ENCODE data around the gene ADM2. TPM values are rescaled to one million over a fixed set of nuclear protein-coding genes. Genes with fewer than 3 reads are reported as not detected.
A peak's percentile ranks its signal among the peaks of the same experiment; 100 is the strongest.

Gene ADM2
- total and polyA plus RNA-seq, 2 of the 13 experiments (the other 11 are each of a cell fraction or from before 2014, with no cell fraction given) = 1.2 to 3.0 TPM

- TF ChIP-seq PRDM15 (CRISPR knock-in tag; IDR thresholded peaks at IDR 0.05) = no peak
- TF ChIP-seq BHLHE40 (IDR thresholded peaks at IDR 0.05; ENCODE audit: low read length) = no peak
- TF ChIP-seq JARID2 (CRISPR knock-in tag; IDR thresholded peaks at IDR 0.05; ENCODE audit: insufficient replicate concordance) = no peak
- no peak for TF ChIP-seq KAT7 (CRISPR knock-in tag; IDR thresholded peaks at IDR 0.05; ENCODE audit: borderline replicate concordance)
- no peak for TF ChIP-seq CREBL2 (CRISPR knock-in tag; IDR thresholded peaks at IDR 0.05; ENCODE audit: borderline replicate concordance)
- no peak for TF ChIP-seq ZNF670 (CRISPR knock-in tag; IDR thresholded peaks at IDR 0.05; ENCODE audit: borderline replicate concordance)
- no peak for TF ChIP-seq ZNF30 (CRISPR knock-in tag; IDR thresholded peaks at IDR 0.05)
- TF ChIP-seq NFRKB (IDR thresholded peaks at IDR 0.05) = no peak
- no peak for TF ChIP-seq HIC2 (CRISPR knock-in tag; IDR thresholded peaks at IDR 0.05; ENCODE audit: low read depth)
- 0 out of 2 replicates have a peak, but pooled peaks have one; percentile 2 for TF ChIP-seq CSRNP1 (CRISPR knock-in tag; IDR thresholded peaks at IDR 0.05)
- peak; percentile 57; the same call in 1 of the 2 replicates for TF ChIP-seq SP4 (CRISPR knock-in tag; IDR thresholded peaks at IDR 0.05)
- TF ChIP-seq SP5 (CRISPR knock-in tag; IDR thresholded peaks at IDR 0.05; ENCODE audit: borderline replicate concordance, low read depth) = peak; percentile 69; the same call in 1 of the 2 replicates
- no peak for TF ChIP-seq HDAC2 (CRISPR knock-in tag; IDR thresholded peaks at IDR 0.05)
- no peak for TF ChIP-seq PHB2 (IDR thresholded peaks at IDR 0.05; ENCODE audit: partially characterized antibody)
- TF ChIP-seq ZNF782 (CRISPR knock-in tag; IDR thresholded peaks at IDR 0.05; ENCODE audit: borderline replicate concordance) = no peak
- no peak; the same call in 1 of the 2 replicates for TF ChIP-seq ATF3 (CRISPR knock-in tag; IDR thresholded peaks at IDR 0.05)
- TF ChIP-seq HDAC6 (IDR thresholded peaks at IDR 0.05; ENCODE audit: low read depth, low read length) = no peak
- no peak for TF ChIP-seq MTERF4 (CRISPR knock-in tag; IDR thresholded peaks at IDR 0.05)
- TF ChIP-seq ZNF564 (CRISPR knock-in tag; IDR thresholded peaks at IDR 0.05) = no peak
Observed at GRCh38 chr22:50481440-50482106, at the start of gene ADM2 (continued).

All from HepG2 (cell line).